OCI-LY1 (cell line): Measurements from ENCODE around the gene IL16.

Experiments
- H2AFZ ChIP-seq: fragments of 200-600 bp; sonication (generic), shearing (Covaris generic); 2 replicates; pipeline ENCODE4 v1.6.0; 2014; ENCODE audit warnings: antibody characterized with exemption, mild to moderate bottlenecking, low read length
- H3F3A ChIP-seq: fragments of 200-600 bp; sonication (generic), shearing (Covaris generic); 2 replicates; pipeline ENCODE4 v1.6.0; 2014; ENCODE audit warnings: mild to moderate bottlenecking, antibody characterized with exemption, low read length, moderate library complexity; ENCODE audit not compliant: insufficient read depth
- H3K27ac ChIP-seq: fragments of 200-600 bp; sonication (generic); 2 replicates; pipeline ENCODE4 v1.5.1; 2014; ENCODE audit warnings: low read length, mixed run types, mild to moderate bottlenecking, low read depth; ENCODE audit not compliant: poor library complexity, severe bottlenecking
- H3K27me3 ChIP-seq: fragments of 200-600 bp; sonication (generic); 2 replicates; pipeline ENCODE4 v1.6.0; 2014; ENCODE audit warnings: antibody characterized with exemption, mild to moderate bottlenecking, low read length, moderate library complexity; ENCODE audit not compliant: insufficient read depth
- H3K36me3 ChIP-seq: fragments of 200-600 bp; sonication (generic); 2 replicates; pipeline ENCODE4 v1.6.1; 2014; ENCODE audit warnings: mild to moderate bottlenecking, antibody characterized with exemption, low read length, moderate library complexity, mixed read lengths; ENCODE audit not compliant: insufficient read depth
- H3K4me1 ChIP-seq: fragments of 200-600 bp; sonication (generic); 2 replicates; pipeline ENCODE4 v1.5.1; 2014; ENCODE audit warnings: mild to moderate bottlenecking, low read length, moderate library complexity; ENCODE audit not compliant: insufficient read depth, severe bottlenecking
- H3K4me2 ChIP-seq: fragments of 200-600 bp; sonication (generic), shearing (Covaris generic); 2 replicates; pipeline ENCODE4 v1.6.1; 2014; ENCODE audit warnings: low read length
- H3K4me3 ChIP-seq: fragments of 200-600 bp; sonication (generic); 2 replicates; pipeline ENCODE4 v1.5.1; 2014; ENCODE audit warnings: low read length, low read depth, mild to moderate bottlenecking, mixed read lengths; ENCODE audit not compliant: poor library complexity, severe bottlenecking
- H3K79me2 ChIP-seq: fragments of 200-600 bp; shearing (Covaris generic); 2 replicates; pipeline ENCODE4 v1.6.1; 2016; ENCODE audit warnings: mixed run types, low read length, mixed read lengths; ENCODE audit not compliant: insufficient read depth
- H3K9ac ChIP-seq: fragments of 200-600 bp; sonication (generic), shearing (Covaris generic); 2 replicates; pipeline ENCODE4 v1.6.1; 2014; ENCODE audit warnings: mild to moderate bottlenecking, low read length, mixed read lengths
- H3K9me2 ChIP-seq: fragments of 200-600 bp; sonication (generic), shearing (Covaris generic); 2 replicates; pipeline ENCODE4 v1.6.1; 2014; ENCODE audit warnings: low read depth, mild to moderate bottlenecking, low read length, mixed read lengths
- H3K9me3 ChIP-seq: fragments of 200-600 bp; shearing (Covaris generic); 2 replicates; pipeline ENCODE4 v1.6.1; 2014; ENCODE audit warnings: low read length, mixed read lengths
- H4K20me1 ChIP-seq: fragments of 200-600 bp; sonication (generic), shearing (Covaris generic); 2 replicates; pipeline ENCODE4 v1.6.0; 2016; ENCODE audit warnings: mild to moderate bottlenecking, low read length; ENCODE audit not compliant: insufficient read depth
- EZH2 ChIP-seq: fragments of 200-600 bp; sonication (generic), shearing (Covaris generic); IDR thresholded peaks from 2 replicates; pipeline ENCODE4 v1.8.0; 2017; ENCODE audit warnings: borderline replicate concordance, mixed run types, mild to moderate bottlenecking, antibody characterized with exemption, low read length, moderate library complexity, mixed read lengths
- TF ChIP-seq, protein P1 (sequence below): fragments of 200-600 bp; sonication (generic), shearing (Covaris generic); IDR thresholded peaks from 2 replicates; pipeline ENCODE4 v1.5.1; 2017; ENCODE audit warnings: mild to moderate bottlenecking, antibody characterized with exemption, low read length, moderate library complexity, mixed read lengths

IL16 gene

GRCh38 chr15:81223346-81223971 lies 26.8 kb downstream of the IL16 start:
- no peak overlapping the region for H3K27ac ChIP-seq
- no peaks in the 10 kb centered on the region for H3F3A ChIP-seq
- no peaks in the 10 kb centered on the region for H3K9me2 ChIP-seq
- H2AFZ ChIP-seq: no peak overlapping the region
- no peaks in the 10 kb centered on the region for H3K27me3 ChIP-seq
- no peak overlapping the region for H3K4me2 ChIP-seq
- no peaks in the 10 kb centered on the region for H3K9me3 ChIP-seq
- no peaks in the 10 kb centered on the region for H3K79me2 ChIP-seq
- H3K36me3 ChIP-seq: no peaks in the 10 kb centered on the region
- no peak for TF ChIP-seq EZH2
- TF ChIP-seq, protein P1, sequence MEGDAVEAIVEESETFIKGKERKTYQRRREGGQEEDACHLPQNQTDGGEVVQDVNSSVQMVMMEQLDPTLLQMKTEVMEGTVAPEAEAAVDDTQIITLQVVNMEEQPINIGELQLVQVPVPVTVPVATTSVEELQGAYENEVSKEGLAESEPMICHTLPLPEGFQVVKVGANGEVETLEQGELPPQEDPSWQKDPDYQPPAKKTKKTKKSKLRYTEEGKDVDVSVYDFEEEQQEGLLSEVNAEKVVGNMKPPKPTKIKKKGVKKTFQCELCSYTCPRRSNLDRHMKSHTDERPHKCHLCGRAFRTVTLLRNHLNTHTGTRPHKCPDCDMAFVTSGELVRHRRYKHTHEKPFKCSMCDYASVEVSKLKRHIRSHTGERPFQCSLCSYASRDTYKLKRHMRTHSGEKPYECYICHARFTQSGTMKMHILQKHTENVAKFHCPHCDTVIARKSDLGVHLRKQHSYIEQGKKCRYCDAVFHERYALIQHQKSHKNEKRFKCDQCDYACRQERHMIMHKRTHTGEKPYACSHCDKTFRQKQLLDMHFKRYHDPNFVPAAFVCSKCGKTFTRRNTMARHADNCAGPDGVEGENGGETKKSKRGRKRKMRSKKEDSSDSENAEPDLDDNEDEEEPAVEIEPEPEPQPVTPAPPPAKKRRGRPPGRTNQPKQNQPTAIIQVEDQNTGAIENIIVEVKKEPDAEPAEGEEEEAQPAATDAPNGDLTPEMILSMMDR: no peak
- H3K4me1 ChIP-seq: no peaks in the 10 kb centered on the region
- H4K20me1 ChIP-seq: no peaks in the 10 kb centered on the region
- H3K9ac ChIP-seq: no peak overlapping the region
- H3K4me3 ChIP-seq: no peak overlapping the region

DNA sequence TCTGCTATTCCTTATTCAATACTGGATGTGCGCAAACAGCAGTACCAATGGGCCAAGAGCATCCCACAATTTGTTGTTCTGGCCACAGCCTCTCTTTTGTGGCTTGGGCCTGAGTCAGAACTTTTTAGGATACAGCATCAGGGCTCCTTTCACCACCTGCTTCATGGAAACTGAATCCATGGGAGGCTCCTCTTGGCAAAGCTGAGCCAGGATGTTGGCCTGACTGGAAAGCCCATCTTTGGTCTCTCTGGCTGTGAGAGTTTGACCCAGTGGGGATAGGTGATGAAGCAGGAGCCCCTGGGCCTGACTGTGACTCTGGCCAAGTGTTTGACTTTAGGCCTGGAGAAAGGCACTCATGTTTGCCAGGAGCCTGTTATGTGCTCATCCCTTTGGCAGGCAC lies 27.6 kb downstream of the IL16 start:
- H3K4me1 ChIP-seq: no peaks in the 10 kb centered on the region
- no peaks in the 10 kb centered on the region for H3K79me2 ChIP-seq
- H2AFZ ChIP-seq: no peak overlapping the region
- no peaks in the 10 kb centered on the region for H3K27me3 ChIP-seq
- H3K27ac ChIP-seq: no peak overlapping the region
- no peak for TF ChIP-seq EZH2
- TF ChIP-seq, protein P1: no peak
- H3K9me2 ChIP-seq: no peaks in the 10 kb centered on the region
- H3K9me3 ChIP-seq: no peaks in the 10 kb centered on the region
- no peak overlapping the region for H3K9ac ChIP-seq
- H3K36me3 ChIP-seq: no peaks in the 10 kb centered on the region
- no peaks in the 10 kb centered on the region for H3F3A ChIP-seq
- H3K4me3 ChIP-seq: no peak overlapping the region
- H4K20me1 ChIP-seq: no peaks in the 10 kb centered on the region
- H3K4me2 ChIP-seq: no peak overlapping the region

DNA sequence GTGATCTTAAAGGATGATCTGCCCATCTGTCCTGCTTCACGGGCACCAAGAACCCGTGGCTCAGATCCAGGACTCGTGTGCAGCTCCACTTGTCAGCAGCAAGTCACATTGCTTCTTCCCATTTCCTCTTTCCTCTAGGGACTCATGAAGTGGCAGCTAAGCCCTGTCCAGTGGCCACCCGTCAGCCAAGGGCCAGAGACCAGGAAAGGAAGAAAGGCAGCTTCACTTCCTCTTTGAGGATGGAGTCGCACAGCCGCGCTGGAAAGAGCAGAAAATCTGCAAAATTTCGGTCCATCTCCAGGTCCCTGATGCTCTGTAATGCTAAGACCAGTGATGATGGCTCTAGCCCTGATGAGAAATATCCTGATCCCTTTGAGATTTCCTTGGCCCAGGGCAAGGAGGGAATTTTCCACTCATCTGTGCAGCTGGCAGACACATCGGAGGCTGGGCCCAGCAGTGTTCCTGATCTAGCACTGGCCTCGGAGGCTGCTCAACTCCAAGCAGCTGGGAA lies 28.5 kb downstream of the IL16 start:
- Histone ChIP-seq H3F3A (no peaks in the 10 kb centered on the region), H3K79me2 (no peaks in the 10 kb centered on the region), H3K4me2 (no peak overlapping the region)

More for the DNA sequence above, 28.5 kb downstream of the IL16 start:
- Histone ChIP-seq H3K27me3 (no peaks in the 10 kb centered on the region), H3K36me3 (no peaks in the 10 kb centered on the region), H4K20me1 (no peaks in the 10 kb centered on the region), H3K4me1 (no peaks in the 10 kb centered on the region), H2AFZ (no peak overlapping the region), H3K27ac (no peak overlapping the region), H3K9ac (no peak overlapping the region), H3K9me2 (no peaks in the 10 kb centered on the region), H3K4me3 (no peak overlapping the region), H3K9me3 (no peaks in the 10 kb centered on the region)
- TF ChIP-seq EZH2: no peak
- TF ChIP-seq, protein P1: no peak
